GM12873 (cell line): Measurements from ENCODE around the gene SLC25A2.

Experiments
- TF ChIP-seq, protein P1 (sequence below): IDR thresholded peaks from 2 replicates; pipeline ENCODE4 v1.5.1; 2012; ENCODE audit warnings: low read depth, mild to moderate bottlenecking, moderate library complexity, low read length, control low read depth; ENCODE audit not compliant: insufficient read depth; ENCODE audit errors: missing control alignments

The SLC25A2 gene

DNA sequence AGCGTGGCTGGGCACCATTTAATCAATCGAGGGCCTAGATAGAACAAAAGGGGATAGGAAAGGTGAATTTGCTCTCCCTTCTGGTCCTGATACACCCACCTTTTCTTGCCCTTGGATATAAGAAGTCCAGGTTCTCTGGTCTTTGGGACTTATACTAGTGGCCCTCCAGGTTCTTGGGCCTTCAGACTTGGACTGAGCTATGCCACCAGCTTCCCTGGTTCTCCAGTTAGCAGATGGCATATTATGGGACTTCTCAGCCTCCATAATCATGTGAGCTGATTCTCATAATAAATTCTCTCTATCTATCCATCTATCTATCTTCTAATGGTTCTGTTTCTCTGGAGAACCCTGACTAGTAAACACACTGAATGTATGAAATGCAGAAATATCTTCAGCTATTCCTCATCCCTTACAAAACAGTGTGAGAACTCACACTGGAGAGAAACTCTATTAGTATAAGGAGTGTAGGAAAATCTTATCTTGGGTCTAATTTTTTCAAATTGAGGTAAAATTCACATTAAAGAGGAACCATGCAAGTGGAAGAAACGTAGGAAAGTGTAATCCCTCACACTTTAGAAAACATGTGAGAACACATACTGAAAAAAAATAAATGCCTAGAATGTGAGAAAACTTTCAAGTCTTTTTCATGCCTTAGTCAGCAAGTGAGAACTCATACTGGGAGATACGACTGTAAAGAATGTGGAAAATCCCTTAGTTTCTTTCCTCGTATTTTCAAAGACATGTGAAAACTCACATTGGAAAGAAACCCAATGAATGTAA is 43.2 kb downstream of the SLC25A2 start:
- TF ChIP-seq, protein P1, sequence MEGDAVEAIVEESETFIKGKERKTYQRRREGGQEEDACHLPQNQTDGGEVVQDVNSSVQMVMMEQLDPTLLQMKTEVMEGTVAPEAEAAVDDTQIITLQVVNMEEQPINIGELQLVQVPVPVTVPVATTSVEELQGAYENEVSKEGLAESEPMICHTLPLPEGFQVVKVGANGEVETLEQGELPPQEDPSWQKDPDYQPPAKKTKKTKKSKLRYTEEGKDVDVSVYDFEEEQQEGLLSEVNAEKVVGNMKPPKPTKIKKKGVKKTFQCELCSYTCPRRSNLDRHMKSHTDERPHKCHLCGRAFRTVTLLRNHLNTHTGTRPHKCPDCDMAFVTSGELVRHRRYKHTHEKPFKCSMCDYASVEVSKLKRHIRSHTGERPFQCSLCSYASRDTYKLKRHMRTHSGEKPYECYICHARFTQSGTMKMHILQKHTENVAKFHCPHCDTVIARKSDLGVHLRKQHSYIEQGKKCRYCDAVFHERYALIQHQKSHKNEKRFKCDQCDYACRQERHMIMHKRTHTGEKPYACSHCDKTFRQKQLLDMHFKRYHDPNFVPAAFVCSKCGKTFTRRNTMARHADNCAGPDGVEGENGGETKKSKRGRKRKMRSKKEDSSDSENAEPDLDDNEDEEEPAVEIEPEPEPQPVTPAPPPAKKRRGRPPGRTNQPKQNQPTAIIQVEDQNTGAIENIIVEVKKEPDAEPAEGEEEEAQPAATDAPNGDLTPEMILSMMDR = no peak

DNA sequence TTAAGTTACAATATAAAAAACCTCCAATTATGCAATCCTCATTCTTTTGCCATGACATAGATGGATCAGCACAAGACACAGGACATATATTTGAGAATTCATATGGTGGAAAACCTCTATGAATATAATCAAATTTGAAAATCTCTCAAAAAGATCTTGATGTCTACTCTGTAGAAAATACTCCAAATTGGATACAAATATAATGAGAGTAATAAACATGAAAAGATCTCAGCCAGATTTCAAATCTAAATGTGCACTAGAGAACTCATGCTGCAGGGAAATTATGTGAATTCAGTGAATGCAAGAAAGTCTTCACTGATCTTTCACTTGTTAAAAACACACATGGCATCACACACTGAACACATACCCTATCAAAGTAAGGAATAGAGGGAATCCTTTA is 44.9 kb downstream of the SLC25A2 start:
- TF ChIP-seq, protein P1 = no peak

DNA sequence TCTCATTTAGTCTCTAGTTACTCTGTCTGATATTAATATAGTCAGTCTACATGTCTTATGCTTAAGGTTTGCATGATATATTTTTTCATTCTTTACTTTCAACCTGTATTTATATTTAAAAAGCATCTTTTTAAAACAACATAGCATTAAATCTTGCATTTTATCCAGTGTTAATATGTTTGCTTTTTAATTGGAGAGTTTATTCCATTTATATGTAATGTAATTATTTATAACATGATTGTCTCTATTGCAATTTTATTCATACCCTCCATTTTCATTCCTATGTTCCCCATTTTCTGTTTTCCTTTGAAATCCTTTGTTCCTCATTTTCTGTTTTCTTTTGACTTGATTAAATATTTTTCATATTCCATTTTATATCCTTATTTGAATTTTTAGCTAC is 45.4 kb downstream of the SLC25A2 start:
- TF ChIP-seq, protein P1 = no peak
